ENCODE data around the gene MAPT.
A peak's percentile ranks its signal among the peaks of the same experiment; 100 is the strongest.
"Not testable (repeated sequence)": the region's sequence is repeated elsewhere in the genome, so short reads cannot be mapped to it uniquely, and the experiment has no call there.

The MAPT gene

GRCh38 chr17:45931677-45932076, 37.3 kb downstream of the MAPT start:
- DNase-seq: no peak

DNA sequence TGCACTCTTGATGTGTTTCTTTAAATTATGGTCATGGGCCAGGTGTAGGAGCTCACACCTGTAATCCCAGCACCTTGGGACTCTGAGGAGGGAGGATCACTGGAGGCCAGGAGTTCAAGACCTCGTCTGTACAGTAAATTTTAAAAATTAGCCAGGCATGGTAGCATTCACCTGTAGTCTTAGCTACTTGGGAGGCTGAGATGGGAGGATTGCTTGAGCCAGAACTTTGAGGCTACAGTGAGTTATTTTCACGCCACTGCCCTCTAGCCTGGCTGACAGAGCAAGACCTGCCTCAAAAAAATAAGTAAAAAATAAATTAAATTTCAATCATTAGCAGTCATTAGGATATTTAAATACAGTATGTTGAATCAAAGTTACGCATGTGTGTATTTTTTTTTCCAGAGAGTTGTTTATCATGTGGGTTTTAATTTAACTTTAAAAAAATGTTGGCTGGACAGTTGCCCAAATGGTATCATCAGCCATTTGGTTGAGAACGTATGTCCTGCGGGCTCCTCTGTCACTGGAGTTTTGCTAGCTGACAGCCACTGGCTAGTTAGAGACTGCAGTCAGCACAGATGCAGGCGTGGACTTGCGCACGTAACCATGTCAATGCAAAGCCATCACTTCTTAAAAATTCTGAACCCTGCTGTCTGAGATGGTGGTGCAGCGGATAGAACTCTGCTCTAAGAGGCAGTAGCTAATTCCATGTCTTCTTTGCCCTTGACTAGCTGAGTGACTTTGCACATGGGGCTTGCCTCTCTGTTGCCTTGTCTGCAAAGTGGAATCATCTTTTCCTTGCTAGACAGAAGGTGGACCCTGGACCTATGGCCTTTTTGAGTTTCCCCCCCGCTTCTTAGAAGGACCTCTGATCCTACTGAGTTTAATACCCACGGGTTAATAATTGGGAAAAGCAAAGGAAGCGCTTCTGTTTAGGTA, 40.0 kb downstream of the MAPT start:
- DNase-seq: no peak

DNA sequence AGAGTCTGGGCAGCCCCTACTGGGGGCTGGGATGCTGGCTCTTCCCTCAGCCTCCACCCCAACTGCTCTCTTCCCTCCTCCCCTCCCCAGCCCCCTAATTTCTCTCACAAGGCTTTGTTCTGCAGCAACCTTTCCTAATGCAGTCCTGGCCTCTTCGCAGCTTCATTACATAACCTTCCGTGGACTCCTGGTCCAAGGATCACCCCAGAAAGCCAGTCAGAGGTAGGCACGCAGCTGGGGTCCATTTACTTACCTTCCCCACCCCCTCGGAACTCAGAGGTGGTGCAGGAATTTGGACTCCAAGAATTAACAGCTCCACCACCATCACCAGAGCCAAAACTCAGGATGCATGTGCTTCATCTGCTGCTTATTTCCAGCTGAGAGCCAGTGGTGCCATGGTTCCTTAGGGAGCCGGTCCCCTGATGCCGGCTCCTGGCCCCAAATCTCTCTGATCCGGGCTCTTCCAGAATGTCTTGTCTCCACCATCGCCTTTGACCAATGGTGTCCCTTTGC, 40.9 kb downstream of the MAPT start:
- DNase-seq: no peak

DNA sequence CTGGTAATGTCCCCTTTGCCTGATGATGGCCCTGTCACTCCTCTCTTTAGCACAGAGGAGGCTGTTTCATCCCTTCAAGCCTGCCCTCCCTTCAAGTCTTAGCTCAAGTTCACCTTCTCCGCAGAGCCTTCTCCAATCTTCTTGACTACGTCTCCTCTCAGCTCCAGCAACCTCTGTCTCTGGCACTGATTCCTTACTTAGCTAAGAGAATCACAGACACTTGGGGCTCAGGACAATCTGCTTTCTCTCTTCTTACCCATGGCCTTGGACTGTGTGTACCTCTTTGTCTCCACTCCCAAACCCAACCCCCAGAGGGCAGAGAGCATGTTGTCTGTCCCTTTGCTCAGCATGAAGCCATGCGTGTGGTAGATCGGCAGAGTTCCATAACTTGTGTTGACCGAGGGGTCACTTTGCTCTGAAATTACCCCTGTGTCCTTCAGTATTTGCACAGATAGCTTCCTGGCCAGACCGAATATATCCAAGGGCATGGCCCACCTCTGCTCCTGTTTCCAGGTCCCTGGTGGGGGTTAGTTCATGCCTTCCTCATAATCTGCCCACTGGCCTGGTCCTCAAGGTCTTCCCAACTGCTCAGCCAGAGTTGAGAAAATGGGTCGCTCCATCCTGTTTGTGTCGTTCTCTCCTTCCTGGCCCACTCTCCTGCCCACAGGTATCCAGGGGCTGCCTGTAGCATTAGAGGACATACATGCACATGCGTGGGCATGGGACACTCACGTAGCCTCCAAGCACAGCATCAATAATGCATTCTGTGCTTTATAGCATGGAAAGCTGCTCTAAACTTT, 41.6 kb downstream of the MAPT start:
- no peak for DNase-seq

DNA sequence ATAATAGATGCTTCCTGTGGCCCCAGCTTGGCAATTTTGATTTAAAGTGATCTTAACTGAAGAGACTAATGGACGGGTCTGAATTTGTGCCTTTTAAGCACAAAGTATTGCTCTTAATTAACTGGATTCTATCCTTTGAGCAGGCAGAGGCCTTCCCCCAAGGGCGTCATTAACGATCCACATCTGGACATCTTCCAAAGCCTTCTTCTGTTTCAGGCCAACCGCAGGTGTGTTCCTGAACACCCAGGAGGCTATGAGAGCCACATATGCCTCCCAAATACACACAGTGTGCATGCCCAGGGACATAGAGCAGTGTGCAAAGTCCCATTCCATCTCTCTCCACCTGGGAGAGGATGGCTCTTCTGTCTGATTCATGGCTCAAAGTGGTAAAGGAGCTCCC, 42.3 kb downstream of the MAPT start:
- no peak for DNase-seq

GRCh38 chr17:45937186-45937585, 42.8 kb downstream of the MAPT start:
- not testable (repeated sequence) for DNase-seq

DNA sequence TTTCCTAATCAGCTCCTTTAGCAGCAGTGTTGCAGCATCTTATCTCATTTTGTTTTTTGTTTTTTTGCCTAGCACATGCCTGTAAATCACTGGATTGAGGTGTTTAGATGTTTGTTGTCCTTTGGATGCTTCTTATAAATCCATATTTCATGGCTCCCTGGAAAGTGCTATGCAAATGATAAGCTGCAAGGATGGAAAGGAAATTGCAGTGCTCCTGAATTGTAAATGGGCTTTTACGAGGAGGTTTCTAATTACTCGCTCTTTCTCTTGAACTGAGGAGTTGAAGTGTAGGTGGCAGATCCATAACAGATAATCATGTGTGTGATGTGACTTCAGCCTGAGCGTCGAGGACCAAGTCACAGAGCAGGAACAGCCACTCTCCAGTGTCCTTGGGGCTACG, 45.0 kb downstream of the MAPT start:
- no peak for DNase-seq

GRCh38 chr17:45940293-45940692, 45.9 kb downstream of the MAPT start:
- DNase-seq: no peak

- DNase-seq: no peak
These were observed 46.5 kb downstream of the MAPT start for GRCh38 chr17:45940826-45941225.

DNA sequence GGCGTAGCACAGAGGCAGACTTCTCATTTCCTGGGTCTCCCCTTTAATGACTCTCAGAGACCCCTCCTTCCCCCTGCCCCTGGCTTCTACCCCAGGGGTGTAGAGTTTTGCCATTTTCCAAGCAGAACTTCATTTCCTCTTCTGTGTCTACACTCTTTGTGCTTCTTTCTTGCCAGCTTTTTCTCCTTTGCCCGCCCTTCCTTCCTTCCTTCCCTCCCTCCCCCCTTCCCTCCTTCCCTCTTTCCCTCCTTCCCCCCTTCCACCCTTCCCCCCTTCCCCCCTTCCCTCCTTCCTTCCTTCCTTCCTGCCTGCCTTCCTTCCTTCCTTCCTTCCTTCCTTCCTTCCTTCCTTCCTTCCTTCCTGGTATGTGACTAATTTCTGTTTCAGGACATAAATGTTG, 47.0 kb downstream of the MAPT start:
- DNase-seq: no peak

DNA sequence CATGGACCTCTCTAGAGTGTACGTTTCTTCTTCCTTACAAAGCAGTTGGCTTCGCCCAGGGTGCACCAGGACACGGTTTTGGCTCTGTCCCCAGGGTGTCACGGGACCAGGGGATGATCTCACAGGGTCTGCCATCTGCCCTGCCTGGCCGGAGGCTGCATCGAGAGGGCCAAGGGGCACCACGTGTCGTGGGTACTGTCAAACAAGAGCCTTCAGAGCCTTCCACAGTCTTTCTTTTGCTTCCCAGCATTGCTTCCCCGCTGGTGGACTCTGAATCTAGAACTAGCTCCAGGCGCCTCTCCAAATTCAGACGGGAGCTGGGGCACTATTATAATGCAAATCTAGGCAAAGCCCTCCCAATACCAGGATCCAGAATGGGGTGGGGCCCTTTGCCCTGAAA, 47.9 kb downstream of the MAPT start:
- no peak for DNase-seq

DNA sequence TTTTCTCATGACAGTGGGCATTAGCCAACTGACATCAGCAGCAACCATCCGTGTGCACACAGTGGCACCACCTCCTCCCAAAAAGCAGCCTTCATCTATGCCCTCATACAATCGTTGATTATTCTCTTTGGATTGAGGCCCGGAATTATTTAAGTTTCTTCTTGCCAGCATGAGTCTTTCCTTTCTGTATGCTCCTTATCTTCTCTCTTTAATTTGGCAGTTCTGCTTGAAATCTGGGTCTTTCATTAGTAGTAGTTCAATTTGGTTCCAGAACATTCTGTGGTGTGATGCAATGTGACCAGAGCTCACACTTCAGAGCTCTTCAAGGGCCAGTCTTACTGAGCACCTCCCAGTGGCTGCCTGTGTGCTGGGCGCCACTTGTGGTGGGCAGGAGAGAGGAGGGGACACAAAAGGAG, 52.5 kb downstream of the MAPT start:
- no peak for DNase-seq

DNA sequence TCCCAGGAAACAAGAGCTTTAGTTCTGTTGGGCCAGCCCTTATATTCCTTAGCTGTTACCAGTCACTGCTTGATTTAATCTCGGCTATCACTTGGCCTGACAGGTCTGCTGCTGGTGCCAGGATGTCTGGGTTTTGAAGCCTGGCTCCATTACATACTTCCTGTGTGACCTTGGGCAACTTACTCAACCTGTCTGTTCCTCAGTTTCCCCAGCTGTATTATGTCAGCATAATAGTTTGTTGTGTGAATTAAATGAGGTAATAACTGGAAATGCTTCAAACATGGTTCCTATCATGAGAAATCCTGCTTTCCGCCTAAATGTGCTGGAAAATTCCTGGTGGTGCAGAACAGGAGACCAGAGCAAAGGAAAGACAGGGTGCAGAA, 54.1 kb downstream of the MAPT start:
- DNase-seq: no peak

DNA sequence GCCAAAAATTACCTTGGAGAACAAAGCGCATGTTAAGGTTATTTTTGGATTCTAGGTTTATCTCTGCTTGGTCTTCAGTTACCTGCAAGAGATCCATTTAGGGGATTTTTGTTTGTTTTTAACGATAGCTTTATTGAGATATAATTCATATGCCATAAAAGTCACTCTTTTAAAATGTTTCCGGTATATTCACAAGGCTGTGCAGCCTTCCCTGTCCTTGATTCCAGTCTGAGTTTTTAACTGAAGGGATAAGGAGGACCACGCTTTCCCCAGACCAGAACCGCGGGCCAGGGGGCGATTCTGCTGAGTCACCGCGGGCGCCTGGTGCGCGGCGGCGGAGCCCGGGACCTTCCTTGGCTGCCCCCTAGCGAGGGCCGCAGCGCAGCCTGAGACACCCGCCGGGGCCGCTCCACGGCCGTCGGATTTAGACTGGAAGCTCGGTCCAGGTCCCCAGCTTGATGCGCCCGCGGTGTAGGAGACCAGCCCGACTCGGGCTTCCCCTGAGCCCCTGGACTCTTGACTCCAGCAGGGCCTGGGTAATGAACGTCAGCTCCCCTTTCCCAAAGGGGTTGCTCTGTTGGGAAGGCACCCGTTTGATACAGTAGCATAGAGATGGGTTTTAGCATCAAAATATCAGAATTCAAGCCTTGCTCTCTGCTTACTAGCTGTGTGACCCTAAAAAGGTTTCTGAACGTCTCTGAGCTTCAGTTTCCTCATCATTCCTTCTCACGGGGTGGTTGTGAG, 54.7 kb downstream of the MAPT start:
- peak; percentile 75 for DNase-seq

DNA sequence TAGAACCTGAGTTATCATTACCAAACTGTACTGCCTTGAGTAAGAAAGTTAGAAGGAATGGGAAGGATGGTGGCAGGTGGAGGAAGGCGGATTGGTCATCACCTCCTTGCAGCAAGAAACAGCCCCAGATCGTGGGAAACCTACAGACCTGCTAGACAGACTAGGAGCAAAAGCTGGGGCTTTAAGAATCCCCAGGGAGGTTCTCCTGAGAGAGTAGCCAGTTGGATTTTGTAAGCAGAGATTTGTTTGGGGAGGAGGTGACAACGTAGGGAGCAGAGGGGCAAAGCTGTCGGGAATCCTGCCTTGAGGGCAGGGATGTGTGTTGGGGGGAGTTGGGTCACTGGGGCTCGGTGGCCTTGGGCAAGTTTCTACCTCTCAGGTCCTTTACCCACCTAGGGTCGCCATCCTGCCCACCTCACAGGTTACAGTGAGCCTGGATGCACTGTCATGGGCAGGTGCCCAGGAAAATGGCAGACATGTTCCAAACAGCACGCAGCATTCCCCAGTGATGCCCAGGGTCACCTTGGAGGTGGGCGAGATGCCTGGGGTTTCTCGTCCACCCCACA, 55.5 kb downstream of the MAPT start:
- DNase-seq: no peak

DNA sequence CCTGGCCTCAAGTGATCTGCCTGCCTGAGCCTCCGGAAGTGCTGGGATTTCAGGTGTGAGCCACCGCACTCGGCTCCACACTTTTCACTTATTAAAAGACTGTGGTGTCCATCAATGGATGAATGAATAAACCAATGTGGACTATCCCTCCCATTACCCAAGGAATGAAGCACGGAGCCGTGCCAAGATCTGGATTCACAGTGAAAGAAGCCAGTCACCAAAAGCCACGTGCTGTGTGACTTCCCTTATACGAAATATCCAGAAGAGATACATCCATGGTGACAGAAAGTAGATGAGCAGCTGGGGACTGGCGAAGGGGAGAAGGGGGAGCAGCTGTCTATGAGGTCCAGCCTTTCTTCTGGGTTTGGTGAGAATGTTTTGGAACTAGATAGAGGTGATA, 56.5 kb downstream of the MAPT start:
- no peak for DNase-seq

DNA sequence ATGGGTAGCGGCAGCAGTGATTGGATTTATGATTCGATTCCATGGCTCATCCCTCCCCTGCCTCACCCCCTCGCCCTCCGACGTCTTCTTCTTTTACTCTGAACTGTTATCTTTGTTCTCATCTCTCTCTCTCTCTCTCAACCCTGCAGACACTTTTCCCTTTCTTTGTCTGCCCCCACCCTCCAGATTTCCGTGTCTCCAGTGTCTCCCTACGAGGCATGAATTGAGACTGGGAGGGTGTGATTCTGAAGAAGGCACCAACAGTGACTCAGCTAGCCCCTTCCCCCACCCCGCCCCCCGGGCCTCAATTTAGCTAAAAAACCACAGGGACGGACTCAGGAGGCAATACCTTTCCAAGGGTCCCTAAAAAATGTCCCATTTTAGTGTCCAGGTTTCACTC, 57.0 kb downstream of the MAPT start:
- no peak for DNase-seq

- DNase-seq: no peak
These were observed 57.6 kb downstream of the MAPT start for GRCh38 chr17:45951941-45952340.

DNA sequence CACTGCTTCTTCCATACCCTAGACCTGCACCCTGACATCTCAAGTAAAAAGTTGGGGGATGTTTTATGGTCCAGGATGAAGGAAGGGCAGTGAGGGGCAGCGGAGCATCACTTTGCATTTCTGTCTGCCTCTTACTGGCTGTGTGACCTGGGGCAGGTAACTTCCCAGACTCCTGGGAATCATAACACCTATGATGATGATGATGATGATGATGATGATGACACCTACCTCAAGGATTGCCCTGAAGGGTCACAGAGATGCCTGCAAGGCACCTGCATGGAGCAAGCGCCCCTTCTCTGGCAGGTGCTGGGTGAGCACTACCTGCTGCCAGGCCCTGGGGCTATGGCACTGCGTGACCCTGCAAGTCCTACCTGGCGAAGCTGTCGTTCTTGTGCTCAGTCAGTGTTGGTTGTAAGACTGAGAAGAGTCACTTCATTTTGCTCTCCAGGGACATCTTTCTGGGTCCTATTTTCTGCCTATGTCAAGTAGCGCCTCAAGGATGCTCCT, 58.5 kb downstream of the MAPT start:
- DNase-seq: no peak

DNA sequence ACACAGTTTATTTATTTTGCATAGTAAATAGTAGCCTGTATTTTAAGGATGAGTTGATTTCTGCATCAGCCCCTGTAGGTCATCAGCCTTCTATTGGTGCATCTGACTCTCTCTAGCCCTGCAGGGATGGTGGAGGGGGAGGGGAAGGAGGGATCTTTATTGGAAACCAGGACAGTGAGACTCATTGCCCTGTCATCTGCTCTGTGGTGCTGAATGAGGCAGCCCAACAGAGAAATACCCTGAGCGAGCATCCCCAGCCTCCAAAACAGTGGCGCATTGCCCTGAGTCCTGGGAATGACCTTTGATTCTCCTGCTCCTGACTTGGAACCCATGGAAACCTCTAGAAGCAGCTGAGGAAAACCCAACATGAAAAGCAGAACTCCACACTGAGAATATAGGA, 59.2 kb downstream of the MAPT start:
- no peak for DNase-seq

- DNase-seq: no peak
These were observed 60.6 kb downstream of the MAPT start for GRCh38 chr17:45954914-45955313.

DNA sequence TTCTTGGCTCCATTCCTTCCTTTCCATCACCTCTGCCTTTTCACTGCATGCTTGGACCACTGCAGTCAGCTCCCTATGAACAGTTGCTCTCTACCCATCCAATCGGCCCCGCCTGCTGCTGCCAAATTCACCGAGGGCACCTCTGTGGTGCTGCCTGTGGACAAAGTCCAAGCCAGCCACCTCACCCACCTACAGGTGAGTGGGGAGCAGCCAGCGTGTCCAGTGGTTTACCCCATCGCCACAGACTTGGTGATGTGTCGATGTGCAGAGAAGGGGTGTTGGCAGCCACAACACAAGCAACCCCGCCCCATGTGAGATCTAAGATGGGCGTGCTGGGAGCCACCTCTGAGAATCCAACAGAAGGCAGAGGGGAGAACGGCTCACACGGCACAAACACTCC, 61.0 kb downstream of the MAPT start:
- DNase-seq: no peak

DNA sequence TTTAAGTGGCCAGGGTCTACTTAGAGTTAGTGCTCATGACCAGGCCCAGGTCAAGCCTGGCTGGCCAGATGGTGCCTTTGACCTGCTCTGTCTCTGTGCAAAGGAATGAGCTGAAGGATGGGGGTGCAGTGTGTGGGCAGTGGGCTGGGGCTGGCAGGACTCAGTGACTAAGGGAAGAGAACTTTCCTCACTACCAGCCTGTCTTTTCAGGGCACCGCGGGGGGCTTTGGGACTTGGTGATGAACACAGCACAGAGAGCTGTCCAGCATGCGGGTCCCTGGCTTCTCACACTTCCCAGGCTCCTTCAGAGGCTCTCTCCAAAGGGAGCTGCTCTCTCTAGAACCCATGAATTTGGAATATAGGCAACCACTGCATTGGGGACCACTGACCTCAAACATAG, 61.7 kb downstream of the MAPT start:
- no peak for DNase-seq

All from activated CD4-positive, CD25-positive, alpha-beta regulatory T cell treated with anti-CD3 and anti-CD28 coated beads, Interleukin-2, amount 50 U/mL, for 72 hours (primary cell).